ENCODE data around the gene PIGT.
A peak's percentile ranks its signal among the peaks of the same experiment; 100 is the strongest.
"Not testable (repeated sequence)": the region's sequence is repeated elsewhere in the genome, so short reads cannot be mapped to it uniquely, and the experiment has no call there.

The PIGT gene

GRCh38 chr20:45459606-45460005 is 43.7 kb downstream of the PIGT start:
- no peak for DNase-seq

- DNase-seq, result no peak
These were observed 45.3 kb downstream of the PIGT start for GRCh38 chr20:45461225-45461624.

- no peak for DNase-seq
These were observed 47.0 kb downstream of the PIGT start for GRCh38 chr20:45462711-45463509.

- no peak for DNase-seq
These were observed 47.8 kb downstream of the PIGT start for GRCh38 chr20:45463709-45464108.

GRCh38 chr20:45465491-45466266 is 49.7 kb downstream of the PIGT start:
- no peak for DNase-seq

GRCh38 chr20:45467172-45467571 is 51.2 kb downstream of the PIGT start:
- no peak for DNase-seq

- peak in 25 of 58 donors; percentile 6 to 56 (median 29) for DNase-seq
These were observed 51.9 kb downstream of the PIGT start for GRCh38 chr20:45467861-45468260.

- peak in 1 of 58 donors; percentile 3 for DNase-seq
These were observed 53.7 kb downstream of the PIGT start, which contains the start of gene WFDC2 for GRCh38 chr20:45469336-45470261. WFDC2 (plus strand) TSS chr20:45469753; CDS start chr20:45469782, 29 bp downstream.

- DNase-seq, result peak in 29 of 58 donors; percentile 2 to 75 (median 35)
These were observed 54.5 kb downstream of the PIGT start for GRCh38 chr20:45470262-45470931.

GRCh38 chr20:45470937-45471336 is 55.0 kb downstream of the PIGT start:
- peak in 4 of 58 donors; percentile 4 to 37 (median 20) for DNase-seq

GRCh38 chr20:45472286-45472685 is 56.3 kb downstream of the PIGT start:
- not testable (repeated sequence) for DNase-seq
